Activated CD8-positive, alpha-beta T cell treated with anti-CD3 and anti-CD28 coated beads for 36 hours (primary cell): Measurements from ENCODE around the gene HEATR5A. TPM values are rescaled to one million over a fixed set of nuclear protein-coding genes. Genes with fewer than 3 reads are reported as not detected.

Experiments
- ATAC-seq: fragments of 200-7000 bp; cut with Tn5 transposase; one replicate; pipeline ENCODE4 v1.10.0; 2021; ENCODE audit warnings: mild to moderate bottlenecking, moderate library complexity
- CTCF ChIA-PET: fragments of 350-600 bp; sonication (Branson Sonifier 250); formaldehyde crosslinking; loops from one replicate; lab custom pipeline; 2021; ENCODE audit warnings: antibody characterized with exemption; lab: Charles Lee
- POLR2A ChIA-PET: fragments of 350-600 bp; sonication (Branson Sonifier 250); formaldehyde crosslinking; loops from one replicate; lab custom pipeline; 2021; ENCODE audit warnings: antibody characterized with exemption; lab: Charles Lee
- DNase-seq: peaks from one replicate; pipeline ENCODE4 v3.0.0-alpha.2; 2020
- H3K27ac Mint-ChIP-seq: one replicate; pipeline ENCODE4 v1.8.0; 2021; ENCODE audit warnings: mild to moderate bottlenecking, mixed read lengths
- H3K27me3 Mint-ChIP-seq: one replicate; pipeline ENCODE4 v1.8.0; 2021; ENCODE audit warnings: mixed read lengths
- H3K36me3 Mint-ChIP-seq: one replicate; pipeline ENCODE4 v1.8.0; 2021; ENCODE audit warnings: low read depth, mixed read lengths
- H3K4me1 Mint-ChIP-seq: one replicate; pipeline ENCODE4 v1.8.0; 2021; ENCODE audit warnings: low read depth, mixed read lengths
- H3K4me3 Mint-ChIP-seq: one replicate; pipeline ENCODE4 v1.8.0; 2021; ENCODE audit warnings: mild to moderate bottlenecking, moderate library complexity, mixed read lengths
- H3K9me3 Mint-ChIP-seq: one replicate; pipeline ENCODE4 v1.8.0; 2021; ENCODE audit warnings: mixed read lengths
- CTCF ChIP-seq: fragments of 200-600 bp; IDR thresholded peaks from one replicate; pipeline ENCODE4 v1.8.0; 2022; ENCODE audit warnings: antibody characterized with exemption, mild to moderate bottlenecking
- intact Hi-C: fragments of 100-400 bp; cut with micrococcal nuclease; formaldehyde crosslinking; loops from one replicate; pipeline ENCODE4 v1.10.0; 2022
- total RNA-seq, 2 experiments: library from RNA; stranded (reverse); gene quantifications; one replicate each; pipeline ENCODE4 v1.2.3, GENCODE V29; 2021

The HEATR5A gene
- total RNA-seq, 2 experiments from 2014 or later: 12.7 to 15.7 TPM

DNA sequence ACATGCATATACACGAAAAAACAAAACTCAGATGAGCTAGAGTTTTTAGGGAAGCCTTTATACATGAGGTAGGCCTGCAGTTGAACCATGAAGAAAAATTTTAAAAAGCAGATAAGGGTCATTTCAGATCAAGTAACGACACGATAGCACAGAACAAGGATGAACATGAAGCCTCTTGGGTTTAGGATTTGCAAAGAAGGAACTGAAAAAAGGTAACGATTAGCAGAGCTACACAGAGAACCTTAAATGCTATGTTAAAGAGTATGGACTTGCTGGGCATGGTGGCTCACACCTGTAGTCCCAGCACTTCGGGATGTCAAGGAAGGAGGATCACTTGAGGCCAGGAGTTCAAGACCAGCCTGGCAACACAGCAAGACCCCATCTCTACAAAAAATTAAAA lies 116.7 kb downstream of the HEATR5A start:
- H3K36me3 Mint-ChIP-seq: peaks cover 12% of the 10 kb centered on the region
- no peak for ATAC-seq

GRCh38 chr14:31300883-31301282 lies 119.5 kb downstream of the HEATR5A start:
- ChIA-PET POLR2A (no interaction called here), CTCF (no interaction called here)
- Mint-ChIP-seq H3K27ac (no peak overlapping the region), H3K27me3 (no peaks in the 10 kb centered on the region), H3K4me3 (no peak overlapping the region), H3K4me1 (no peaks in the 10 kb centered on the region), H3K9me3 (no peaks in the 10 kb centered on the region), H3K36me3 (peaks cover 8% of the 10 kb centered on the region)
- ATAC-seq: no peak
- intact Hi-C loops: no loop called here
- no peak for DNase-seq
- TF ChIP-seq CTCF: no peak

More for the DNA sequence above, 116.7 kb downstream of the HEATR5A start:
- no peak for DNase-seq
- ChIA-PET POLR2A (no interaction called here), CTCF (no interaction called here)
- Mint-ChIP-seq H3K4me3 (no peak overlapping the region), H3K9me3 (no peaks in the 10 kb centered on the region), H3K4me1 (no peaks in the 10 kb centered on the region), H3K27me3 (no peaks in the 10 kb centered on the region), H3K27ac (no peak overlapping the region)
- no peak for TF ChIP-seq CTCF
- intact Hi-C loops: no loop called here

DNA sequence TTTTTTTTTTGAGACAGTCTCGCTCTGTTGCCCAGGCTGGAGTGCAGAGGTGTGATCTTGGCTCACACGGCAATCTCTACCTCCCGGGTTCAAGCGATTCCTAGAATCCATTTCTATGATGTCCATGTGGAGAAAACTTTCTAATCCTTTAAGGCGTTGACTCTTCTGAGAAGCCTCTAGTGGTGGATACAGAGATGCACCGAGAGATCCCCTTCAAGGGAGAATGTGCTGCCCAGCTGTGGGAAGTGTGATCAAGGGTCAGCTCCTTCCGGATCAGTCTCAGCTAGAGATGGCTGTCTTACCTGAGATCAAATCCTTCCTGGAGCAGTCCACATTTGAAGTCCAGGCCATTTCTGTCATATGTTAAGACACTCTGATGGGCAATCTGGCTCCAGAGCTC lies 120.1 kb downstream of the HEATR5A start:
- no peaks in the 10 kb centered on the region for H3K9me3 Mint-ChIP-seq
- no peak for TF ChIP-seq CTCF
- intact Hi-C loops: no loop called here
- no peak overlapping the region for H3K27ac Mint-ChIP-seq
- DNase-seq (no peak), ATAC-seq (no peak)
- no peaks in the 10 kb centered on the region for H3K27me3 Mint-ChIP-seq
- no peak overlapping the region for H3K4me3 Mint-ChIP-seq
- ChIA-PET CTCF (interaction anchor here (0.9 kb wide), 1 partner anchor 17 kb away, joined by 3 read pairs; no protein-coding TSS in a partner anchor), POLR2A (no interaction called here)
- no peaks in the 10 kb centered on the region for H3K4me1 Mint-ChIP-seq
- H3K36me3 Mint-ChIP-seq: peaks cover 8% of the 10 kb centered on the region

- no peak for ATAC-seq
- POLR2A ChIA-PET: no interaction called here
- Mint-ChIP-seq H3K4me3 (no peak overlapping the region), H3K36me3 (peaks cover 5% of the 10 kb centered on the region), H3K27ac (no peak overlapping the region), H3K9me3 (no peaks in the 10 kb centered on the region), H3K27me3 (no peaks in the 10 kb centered on the region), H3K4me1 (no peaks in the 10 kb centered on the region)
- no peak for DNase-seq
- TF ChIP-seq CTCF: no peak
- intact Hi-C loops: no loop called here
- CTCF ChIA-PET: interaction anchor here (1.0 to 1.5 kb wide), 3 partner anchors 11 to 75 kb away, joined by 3 to 6 read pairs (median 4); no protein-coding TSS in a partner anchor
Measured at GRCh38 chr14:31297701-31298344, 122.5 kb downstream of the HEATR5A start.

- intact Hi-C loops: no loop called here
- ChIA-PET POLR2A (no interaction called here), CTCF (interaction anchor here (1.5 kb wide), 2 partner anchors 10 to 74 kb away, joined by 3 to 6 read pairs; no protein-coding TSS in a partner anchor)
- H3K4me1 Mint-ChIP-seq: no peaks in the 10 kb centered on the region
- no peaks in the 10 kb centered on the region for H3K9me3 Mint-ChIP-seq
- DNase-seq (no peak), ATAC-seq (no peak)
- peaks cover 5% of the 10 kb centered on the region for H3K36me3 Mint-ChIP-seq
- no peaks in the 10 kb centered on the region for H3K27me3 Mint-ChIP-seq
- H3K4me3 Mint-ChIP-seq: no peak overlapping the region
- H3K27ac Mint-ChIP-seq: no peak overlapping the region
- no peak for TF ChIP-seq CTCF
Measured at GRCh38 chr14:31297112-31297511, 123.2 kb downstream of the HEATR5A start.
